HCT116 (cell line): ENCODE results near the gene CARD14. TPM values are rescaled to one million over a fixed set of nuclear protein-coding genes. Genes with fewer than 3 reads are reported as not detected.

Experiments used
- ATAC-seq: fragments of 200-7000 bp; cut with Tn5 transposase; 2 replicates; pipeline ENCODE4 v1.9.1; 2020; ENCODE audit warnings: mild to moderate bottlenecking, moderate library complexity
- BruUV-seq: library from RNA; stranded (reverse); fragments of 400-500 nt; replicated peaks from 2 replicates; lab custom pipeline; 2021; lab: Mats Ljungman, UMichigan
- CTCF ChIA-PET: fragments of 300-600 bp; sonication (Branson Sonifier 250); formaldehyde crosslinking; loops from one replicate; lab custom pipeline; 2021; ENCODE audit warnings: antibody characterized with exemption; lab: Charles Lee
- POLR2A ChIA-PET: fragments of 300-600, 350-600 bp; sonication (Branson Sonifier 250); formaldehyde crosslinking; loops from one replicate; lab custom pipeline; 2021; ENCODE audit warnings: antibody characterized with exemption; lab: Charles Lee
- RAD21 ChIA-PET, 2 experiments: fragments of 300-600 bp; sonication (Branson Sonifier 250); formaldehyde crosslinking; loops; one replicate each; lab custom pipeline; 2023; ENCODE audit warnings: low total read pairs in 2 of 2; ENCODE audit not compliant: uncharacterized antibody in 2 of 2, unreplicated experiment in 2 of 2, low non-redundant PET in 1 of 2; lab: Charles Lee
- DNase-seq: peaks from one replicate; pipeline ENCODE4 v3.0.0-alpha.2; 2010; ENCODE audit warnings: low read depth, low spot score
- H2AFZ ChIP-seq: fragments of 200-600 bp; shearing (Covaris generic), sonication (generic); 2 replicates; pipeline ENCODE4 v1.6.1; 2017; ENCODE audit warnings: low read depth, mixed run types, mixed read lengths, antibody characterized with exemption, low read length; ENCODE audit not compliant: poor library complexity, severe bottlenecking
- H3K27ac ChIP-seq: 2 replicates; pipeline ENCODE4 v1.5.1; 2012; ENCODE audit warnings: low read depth, low read length
- H3K27me3 ChIP-seq: fragments of 200-600 bp; sonication (generic); 2 replicates; pipeline ENCODE4 v1.6.1; 2016; ENCODE audit warnings: mixed run types, low read length, mixed read lengths; ENCODE audit not compliant: insufficient read depth
- H3K36me3 ChIP-seq, 2 experiments: fragments of 200-500 bp in 1 of 2; fragments of 200-600 bp in 1 of 2; sonication (Bioruptor generic) in 1 of 2; sonication (generic) in 1 of 2; 2 replicates each; pipeline versions ENCODE4 v1.5.1 to v1.6.1; 2014 to 2016; ENCODE audit warnings: low read length in 2 of 2, inconsistent platforms in 1 of 2, mixed read lengths in 1 of 2, mixed run types in 1 of 2; ENCODE audit not compliant: insufficient read depth in 2 of 2, control insufficient read depth in 1 of 2
- H3K4me1 ChIP-seq, 2 experiments: fragments of 200-600 bp in 1 of 2; sonication (generic) in 1 of 2; 2 replicates each; pipeline versions ENCODE4 v1.5.1 to v1.6.1; 2012 to 2017; ENCODE audit warnings: low read length in 2 of 2, inconsistent platforms in 1 of 2, mild to moderate bottlenecking in 1 of 2, mixed read lengths in 1 of 2, mixed run types in 1 of 2, moderate library complexity in 1 of 2; ENCODE audit not compliant: insufficient read depth in 2 of 2, control insufficient read depth in 1 of 2
- H3K4me2 ChIP-seq: fragments of 200-600 bp; sonication (generic); 2 replicates; pipeline ENCODE4 v1.6.1; 2017; ENCODE audit warnings: mixed run types, low read length, mixed read lengths
- H3K4me3 ChIP-seq, 2 experiments: fragments of 200-600 bp in 1 of 2; sonication (generic) in 1 of 2; replicated peaks in 1 of 2; 2 replicates each; pipeline ENCODE4 v1.5.1; 2011 to 2016; ENCODE audit warnings: low read length in 2 of 2, control low read depth in 1 of 2, low read depth in 1 of 2, mild to moderate bottlenecking in 1 of 2, mixed read lengths in 1 of 2, mixed run types in 1 of 2
- H3K79me2 ChIP-seq: fragments of 200-600 bp; sonication (generic); 2 replicates; pipeline ENCODE4 v1.6.1; 2017; ENCODE audit warnings: mild to moderate bottlenecking, mixed run types, low read length, moderate library complexity, mixed read lengths; ENCODE audit not compliant: insufficient read depth
- H3K9ac ChIP-seq: fragments of 200-600 bp; sonication (generic); 2 replicates; pipeline ENCODE4 v1.6.1; 2016; ENCODE audit warnings: low read length, mixed read lengths
- H3K9me2 ChIP-seq: fragments of 200-600 bp; sonication (generic), shearing (Covaris generic); 2 replicates; pipeline ENCODE4 v1.6.1; 2017; ENCODE audit warnings: mixed run types, mild to moderate bottlenecking, moderate library complexity; ENCODE audit not compliant: insufficient read depth
- H3K9me3 ChIP-seq, 2 experiments: fragments of 200-500 bp in 1 of 2; fragments of 200-600 bp in 1 of 2; sonication (Bioruptor generic) in 1 of 2; sonication (generic) in 1 of 2; 2 replicates each; pipeline ENCODE4 v1.6.1; 2014 to 2017; ENCODE audit warnings: low read length in 2 of 2, mixed read lengths in 2 of 2, inconsistent platforms in 1 of 2, low read depth in 1 of 2, mild to moderate bottlenecking in 1 of 2, mixed run types in 1 of 2, moderate library complexity in 1 of 2; ENCODE audit not compliant: control insufficient read depth in 1 of 2, insufficient read depth in 1 of 2
- H4K20me1 ChIP-seq: fragments of 200-600 bp; sonication (generic), shearing (Covaris generic); 2 replicates; pipeline ENCODE4 v1.6.1; 2017; ENCODE audit warnings: mixed run types, mild to moderate bottlenecking, moderate library complexity; ENCODE audit not compliant: insufficient read depth
- ATF3 ChIP-seq: IDR thresholded peaks from 2 replicates; pipeline ENCODE4 v1.6.1; 2012
- CBX3 ChIP-seq: IDR thresholded peaks from 2 replicates; pipeline ENCODE4 v1.6.1; 2012; ENCODE audit warnings: low read depth
- EGR1 ChIP-seq: IDR thresholded peaks from 2 replicates; pipeline ENCODE4 v1.6.1; 2012; ENCODE audit warnings: low read depth
- EZH2phosphoT487 ChIP-seq: fragments of 200-600 bp; IDR thresholded peaks from 2 replicates; pipeline ENCODE4 v1.6.1; 2018; ENCODE audit warnings: antibody characterized with exemption, borderline replicate concordance
- FOSL1 ChIP-seq: IDR thresholded peaks from 2 replicates; pipeline ENCODE4 v1.6.1; 2012; ENCODE audit warnings: low read depth
- JUND ChIP-seq: IDR thresholded peaks from 2 replicates; pipeline ENCODE4 v1.6.1; 2012
- RAD21 ChIP-seq: IDR thresholded peaks from 2 replicates; pipeline ENCODE4 v1.6.1; 2012; ENCODE audit warnings: low read depth, mild to moderate bottlenecking
- SIN3A ChIP-seq: IDR thresholded peaks from 2 replicates; pipeline ENCODE4 v1.6.1; 2012; ENCODE audit warnings: low read depth
- SP1 ChIP-seq: IDR thresholded peaks from 2 replicates; pipeline ENCODE4 v1.6.1; 2012; ENCODE audit warnings: low read depth
- TCF7L2 ChIP-seq: IDR thresholded peaks from 2 replicates; pipeline ENCODE4 v1.7.0; 2011; ENCODE audit warnings: borderline replicate concordance, inconsistent platforms; ENCODE audit not compliant: insufficient read depth, insufficient read length; ENCODE audit errors: extremely low read depth
- YY1 ChIP-seq: IDR thresholded peaks from 2 replicates; pipeline ENCODE4 v1.6.1; 2011; ENCODE audit warnings: low read length, low read depth, moderate library complexity, mild to moderate bottlenecking; ENCODE audit not compliant: insufficient replicate concordance; ENCODE audit errors: extremely low read depth
- ZBTB33 ChIP-seq: IDR thresholded peaks from 2 replicates; pipeline ENCODE4 v1.6.1; 2011; ENCODE audit warnings: mild to moderate bottlenecking, low read length, moderate library complexity; ENCODE audit not compliant: insufficient replicate concordance; ENCODE audit errors: extremely low read depth
- intact Hi-C: fragments of 100-400 bp; cut with micrococcal nuclease; formaldehyde crosslinking; loops from 2 replicates; pipeline ENCODE4 v1.10.0; 2022
- total RNA-seq: library from RNA; stranded (reverse); gene quantifications from one replicate; pipeline ENCODE4 v1.2.1, GENCODE V29; 2021; ENCODE audit not compliant: unreplicated experiment
- TF ChIP-seq, protein P1 (sequence below): IDR thresholded peaks from 2 replicates; pipeline ENCODE4 v1.6.1; 2012; ENCODE audit warnings: low read depth

CARD14 gene
- total RNA-seq, 1 experiment from 2014 or later: 0.25 TPM

- CTCF ChIA-PET: no interaction called here
- BruUV-seq: no TSS peak
Observed at GRCh38 chr17:80245566-80246265, 75.9 kb downstream of the CARD14 start.

More at GRCh38 chr17:80245566-80246265, 75.9 kb downstream of the CARD14 start:
- H3K4me2 ChIP-seq: no peak overlapping the region
- H3K4me1 ChIP-seq: peaks cover 0 to 5% of the 10 kb centered on the region in 2 experiments; a peak in 1 of 4 replicates
- POLR2A ChIA-PET: no interaction called here
- H3K4me3 ChIP-seq: no peak overlapping the region
- TF ChIP-seq FOSL1 (no peak), ATF3 (no peak), YY1 (no peak), EGR1 (no peak), ZBTB33 (no peak), JUND (no peak), SIN3A (no peak), SP1 (no peak), TCF7L2 (no peak), EZH2phosphoT487 (no peak), RAD21 (no peak), CBX3 (no peak)
- TF ChIP-seq, protein P1, sequence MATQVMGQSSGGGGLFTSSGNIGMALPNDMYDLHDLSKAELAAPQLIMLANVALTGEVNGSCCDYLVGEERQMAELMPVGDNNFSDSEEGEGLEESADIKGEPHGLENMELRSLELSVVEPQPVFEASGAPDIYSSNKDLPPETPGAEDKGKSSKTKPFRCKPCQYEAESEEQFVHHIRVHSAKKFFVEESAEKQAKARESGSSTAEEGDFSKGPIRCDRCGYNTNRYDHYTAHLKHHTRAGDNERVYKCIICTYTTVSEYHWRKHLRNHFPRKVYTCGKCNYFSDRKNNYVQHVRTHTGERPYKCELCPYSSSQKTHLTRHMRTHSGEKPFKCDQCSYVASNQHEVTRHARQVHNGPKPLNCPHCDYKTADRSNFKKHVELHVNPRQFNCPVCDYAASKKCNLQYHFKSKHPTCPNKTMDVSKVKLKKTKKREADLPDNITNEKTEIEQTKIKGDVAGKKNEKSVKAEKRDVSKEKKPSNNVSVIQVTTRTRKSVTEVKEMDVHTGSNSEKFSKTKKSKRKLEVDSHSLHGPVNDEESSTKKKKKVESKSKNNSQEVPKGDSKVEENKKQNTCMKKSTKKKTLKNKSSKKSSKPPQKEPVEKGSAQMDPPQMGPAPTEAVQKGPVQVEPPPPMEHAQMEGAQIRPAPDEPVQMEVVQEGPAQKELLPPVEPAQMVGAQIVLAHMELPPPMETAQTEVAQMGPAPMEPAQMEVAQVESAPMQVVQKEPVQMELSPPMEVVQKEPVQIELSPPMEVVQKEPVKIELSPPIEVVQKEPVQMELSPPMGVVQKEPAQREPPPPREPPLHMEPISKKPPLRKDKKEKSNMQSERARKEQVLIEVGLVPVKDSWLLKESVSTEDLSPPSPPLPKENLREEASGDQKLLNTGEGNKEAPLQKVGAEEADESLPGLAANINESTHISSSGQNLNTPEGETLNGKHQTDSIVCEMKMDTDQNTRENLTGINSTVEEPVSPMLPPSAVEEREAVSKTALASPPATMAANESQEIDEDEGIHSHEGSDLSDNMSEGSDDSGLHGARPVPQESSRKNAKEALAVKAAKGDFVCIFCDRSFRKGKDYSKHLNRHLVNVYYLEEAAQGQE: no peak
- H3K36me3 ChIP-seq: peaks cover 0 to 2% of the 10 kb centered on the region in 2 experiments; a peak in 1 of 4 replicates
- no peaks in the 10 kb centered on the region for H3K9me3 ChIP-seq
- H3K9me2 ChIP-seq: no peaks in the 10 kb centered on the region
- H2AFZ ChIP-seq: no peak overlapping the region
- RAD21 ChIA-PET: no interaction called here
- no peaks in the 10 kb centered on the region for H3K27me3 ChIP-seq
- intact Hi-C loops: no loop called here
- H3K27ac ChIP-seq: no peak overlapping the region
- no peak for ATAC-seq
- H3K9ac ChIP-seq: no peak overlapping the region
- H4K20me1 ChIP-seq: no peaks in the 10 kb centered on the region
- H3K79me2 ChIP-seq: no peaks in the 10 kb centered on the region
- no peak for DNase-seq
